Choroid plexus epithelial cell (primary cell): ENCODE data around the gene ADAMTS17.

ENCODE experiments used
- DNase-seq: peaks from one replicate; pipeline ENCODE4 v3.0.0-alpha.2; 2010; ENCODE audit warnings: low read depth
- H3K4me3 ChIP-seq: 2 replicates; pipeline ENCODE4 v1.5.1; 2011; ENCODE audit warnings: low read depth, mild to moderate bottlenecking, control low read depth, low read length, moderate library complexity
- CTCF ChIP-seq: conservative IDR thresholded peaks from 2 replicates; pipeline ENCODE4 v1.5.1; 2011; ENCODE audit warnings: low read depth, mild to moderate bottlenecking, control low read depth, inconsistent platforms, low read length, moderate library complexity

ADAMTS17 gene

GRCh38 chr15:100020614-100021013 lies 321.2 kb downstream of the ADAMTS17 start:
- TF ChIP-seq CTCF: no peak
- no peak for DNase-seq
- no peak overlapping the region for H3K4me3 ChIP-seq

GRCh38 chr15:100020189-100020588 lies 321.6 kb downstream of the ADAMTS17 start:
- DNase-seq: no peak
- no peak for TF ChIP-seq CTCF

GRCh38 chr15:100019601-100020000 lies 322.2 kb downstream of the ADAMTS17 start:
- H3K4me3 ChIP-seq: no peak overlapping the region
- no peak for TF ChIP-seq CTCF
- no peak for DNase-seq

More at GRCh38 chr15:100020189-100020588, 321.6 kb downstream of the ADAMTS17 start:
- no peak overlapping the region for H3K4me3 ChIP-seq

- no peak for TF ChIP-seq CTCF
- no peak for DNase-seq
- no peak overlapping the region for H3K4me3 ChIP-seq
Measured at GRCh38 chr15:100018191-100018590, 323.6 kb downstream of the ADAMTS17 start.

GRCh38 chr15:100017140-100017539 lies 324.6 kb downstream of the ADAMTS17 start:
- no peak for TF ChIP-seq CTCF

GRCh38 chr15:100016632-100017031 lies 325.1 kb downstream of the ADAMTS17 start:
- no peak for TF ChIP-seq CTCF
- H3K4me3 ChIP-seq: no peak overlapping the region
- no peak for DNase-seq

More at GRCh38 chr15:100017140-100017539, 324.6 kb downstream of the ADAMTS17 start:
- no peak for DNase-seq
- H3K4me3 ChIP-seq: no peak overlapping the region

GRCh38 chr15:100011235-100011634 lies 330.5 kb downstream of the ADAMTS17 start:
- TF ChIP-seq CTCF: no peak

More at GRCh38 chr15:100011235-100011634, 330.5 kb downstream of the ADAMTS17 start:
- H3K4me3 ChIP-seq: no peak overlapping the region
- no peak for DNase-seq
